NCI-H146 treated with DMSO at 0.1 percent for 48 hours (cell line): ENCODE measurements around the gene LRRC31.

Experiments
- DNase-seq: peaks from one replicate; lab custom pipeline; 2025; ENCODE audit not compliant: unreplicated experiment; lab: John Stamatoyannopoulos, UW

LRRC31 gene

GRCh38 chr3:169813757-169814517 lies 55.8 kb downstream of the LRRC31 start:
- peak; percentile 68 for DNase-seq

GRCh38 chr3:169813278-169813677 lies 56.5 kb downstream of the LRRC31 start:
- no peak for DNase-seq

- DNase-seq: peak; percentile 96
Measured at GRCh38 chr3:169812332-169813235, 57.2 kb downstream of the LRRC31 start, which contains the start of the genes LRRC34 and LRRIQ4. Gene LRRC34, minus strand, starts transcription at chr3:169812904. Its CDS starts 356 bp downstream, at chr3:169812548. Gene LRRIQ4, plus strand, starts transcription at chr3:169812870. Its CDS starts 9,052 bp downstream, at chr3:169821922.

- DNase-seq: peak; percentile 71
Measured at GRCh38 chr3:169811631-169812331, 58.0 kb downstream of the LRRC31 start.

GRCh38 chr3:169809230-169809795 lies 60.4 kb downstream of the LRRC31 start:
- DNase-seq: no peak

GRCh38 chr3:169804681-169805080 lies 65.1 kb downstream of the LRRC31 start:
- DNase-seq: no peak

GRCh38 chr3:169792359-169792758 lies 77.4 kb downstream of the LRRC31 start:
- no peak for DNase-seq

- no peak for DNase-seq
Measured at GRCh38 chr3:169790687-169791429, 78.9 kb downstream of the LRRC31 start.

- DNase-seq: no peak
Measured at GRCh38 chr3:169790219-169790618, 79.5 kb downstream of the LRRC31 start.
